Epidermal melanocyte (primary cell): Measurements from ENCODE around the gene PIGN.

ENCODE experiments used
- DNase-seq: peaks from one replicate; pipeline ENCODE4 v3.0.0; 2011; ENCODE audit warnings: low spot score; ENCODE audit not compliant: insufficient read length

The PIGN gene

GRCh38 chr18:62186774-62187542 is at the start of gene PIGN, which contains the start of gene RELCH:
Gene PIGN (minus strand): TSS chr18:62187056. CDS start chr18:62161353, 25,703 bp downstream.
Gene RELCH (plus strand): TSS chr18:62187255. CDS start chr18:62187506, 251 bp downstream.
- peak; percentile 90 for DNase-seq

GRCh38 chr18:62236252-62236651 is 49.4 kb upstream of the PIGN start:
- DNase-seq: no peak

GRCh38 chr18:62226047-62226446 is 39.2 kb upstream of the PIGN start:
- DNase-seq: no peak

- DNase-seq: no peak
These were observed 37.4 kb upstream of the PIGN start for GRCh38 chr18:62224229-62224628.

GRCh38 chr18:62214790-62215189 is 27.9 kb upstream of the PIGN start:
- no peak for DNase-seq

- no peak for DNase-seq
These were observed 24.5 kb upstream of the PIGN start for GRCh38 chr18:62211325-62211828.

GRCh38 chr18:62210138-62210537 is 23.3 kb upstream of the PIGN start:
- no peak for DNase-seq

- DNase-seq: no peak
These were observed 22.2 kb upstream of the PIGN start for GRCh38 chr18:62209046-62209445.

GRCh38 chr18:62206593-62206992 is 19.7 kb upstream of the PIGN start:
- DNase-seq: no peak

GRCh38 chr18:62205824-62206223 is 19.0 kb upstream of the PIGN start:
- no peak for DNase-seq

- DNase-seq: no peak
These were observed 15.0 kb upstream of the PIGN start for GRCh38 chr18:62201870-62202269.

GRCh38 chr18:62200121-62200914 is 13.5 kb upstream of the PIGN start:
- no peak for DNase-seq

GRCh38 chr18:62199629-62200028 is 12.8 kb upstream of the PIGN start:
- DNase-seq: no peak

GRCh38 chr18:62198259-62198658 is 11.4 kb upstream of the PIGN start:
- no peak for DNase-seq

- DNase-seq: no peak
These were observed 10.1 kb upstream of the PIGN start for GRCh38 chr18:62196980-62197379.

GRCh38 chr18:62196079-62196478 is 9.2 kb upstream of the PIGN start:
- no peak for DNase-seq

GRCh38 chr18:62189208-62189607 is 2.4 kb upstream of the PIGN start:
- no peak for DNase-seq

GRCh38 chr18:62187543-62188510 is 971 bp upstream of the PIGN start:
- no peak for DNase-seq

- DNase-seq: no peak
These were observed 420 bp downstream of the PIGN start for GRCh38 chr18:62186499-62186773.

GRCh38 chr18:62183578-62184195 is 3.2 kb downstream of the PIGN start:
- DNase-seq: no peak

GRCh38 chr18:62182220-62182619 is 4.6 kb downstream of the PIGN start:
- DNase-seq: no peak
